ENCODE data around the gene CALR3.

GRCh38 chr19:16542910-16543472 lies 47.0 kb upstream of the CALR3 start:
- TF ChIP-seq POLR2A (IDR thresholded peaks at IDR 0.05) (no peak), EP300 (IDR thresholded peaks at IDR 0.05) (no peak)
- TF ChIP-seq, protein P1, sequence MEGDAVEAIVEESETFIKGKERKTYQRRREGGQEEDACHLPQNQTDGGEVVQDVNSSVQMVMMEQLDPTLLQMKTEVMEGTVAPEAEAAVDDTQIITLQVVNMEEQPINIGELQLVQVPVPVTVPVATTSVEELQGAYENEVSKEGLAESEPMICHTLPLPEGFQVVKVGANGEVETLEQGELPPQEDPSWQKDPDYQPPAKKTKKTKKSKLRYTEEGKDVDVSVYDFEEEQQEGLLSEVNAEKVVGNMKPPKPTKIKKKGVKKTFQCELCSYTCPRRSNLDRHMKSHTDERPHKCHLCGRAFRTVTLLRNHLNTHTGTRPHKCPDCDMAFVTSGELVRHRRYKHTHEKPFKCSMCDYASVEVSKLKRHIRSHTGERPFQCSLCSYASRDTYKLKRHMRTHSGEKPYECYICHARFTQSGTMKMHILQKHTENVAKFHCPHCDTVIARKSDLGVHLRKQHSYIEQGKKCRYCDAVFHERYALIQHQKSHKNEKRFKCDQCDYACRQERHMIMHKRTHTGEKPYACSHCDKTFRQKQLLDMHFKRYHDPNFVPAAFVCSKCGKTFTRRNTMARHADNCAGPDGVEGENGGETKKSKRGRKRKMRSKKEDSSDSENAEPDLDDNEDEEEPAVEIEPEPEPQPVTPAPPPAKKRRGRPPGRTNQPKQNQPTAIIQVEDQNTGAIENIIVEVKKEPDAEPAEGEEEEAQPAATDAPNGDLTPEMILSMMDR (IDR thresholded peaks at IDR 0.05): no peak
